Karpas-422 (cell line): ENCODE data around the gene SLC25A28. TPM values are rescaled to one million over a fixed set of nuclear protein-coding genes. Genes with fewer than 3 reads are reported as not detected.
"Not testable (repeated sequence)": the region's sequence is repeated elsewhere in the genome, so short reads cannot be mapped to it uniquely, and the experiment has no call there.

Source experiments
- DNase-seq: peaks from one replicate; pipeline ENCODE4 v3.0.0-alpha.2; 2015
- H2AFZ ChIP-seq: fragments of 200-600 bp; sonication (generic); 2 replicates; pipeline ENCODE4 v1.6.1; 2014; ENCODE audit warnings: antibody characterized with exemption, low read length, mixed read lengths
- H3K27ac ChIP-seq: fragments of 200-600 bp; sonication (generic); 2 replicates; pipeline ENCODE4 v1.5.1; 2014; ENCODE audit warnings: mild to moderate bottlenecking, low read length, moderate library complexity
- H3K27me3 ChIP-seq: fragments of 200-600 bp; sonication (generic); 2 replicates; pipeline ENCODE4 v1.6.1; 2014; ENCODE audit warnings: low read length, mixed read lengths
- H3K36me3 ChIP-seq: fragments of 200-600 bp; sonication (generic); 2 replicates; pipeline ENCODE4 v1.6.1; 2014; ENCODE audit warnings: low read length, mixed read lengths; ENCODE audit not compliant: insufficient read depth
- H3K4me1 ChIP-seq: fragments of 200-600 bp; sonication (generic); 2 replicates; pipeline ENCODE4 v1.6.1; 2014; ENCODE audit warnings: mild to moderate bottlenecking, low read length, mixed read lengths
- H3K4me2 ChIP-seq: fragments of 200-600 bp; sonication (generic); 2 replicates; pipeline ENCODE4 v1.6.1; 2014; ENCODE audit warnings: low read length, low read depth, mild to moderate bottlenecking; ENCODE audit not compliant: poor library complexity, severe bottlenecking
- H3K4me3 ChIP-seq: fragments of 200-600 bp; sonication (generic); 2 replicates; pipeline ENCODE4 v1.5.1; 2014; ENCODE audit warnings: mild to moderate bottlenecking, antibody characterized with exemption, low read length, mixed read lengths
- H3K79me2 ChIP-seq: fragments of 200-600 bp; sonication (generic); 2 replicates; pipeline ENCODE4 v1.6.1; 2014; ENCODE audit warnings: mild to moderate bottlenecking, low read length, mixed read lengths
- H3K9ac ChIP-seq: fragments of 200-600 bp; sonication (generic); 2 replicates; pipeline ENCODE4 v1.6.0; 2014; ENCODE audit warnings: low read length
- H3K9me2 ChIP-seq: fragments of 200-600 bp; sonication (generic), shearing (Covaris generic); replicated peaks from 2 replicates; pipeline ENCODE4 v1.6.0; 2014; ENCODE audit warnings: mild to moderate bottlenecking, low read length, moderate library complexity; ENCODE audit not compliant: insufficient read depth
- H3K9me3 ChIP-seq: fragments of 300-700, 200-600 bp; sonication (generic); 2 replicates; pipeline ENCODE4 v1.6.1; 2014; ENCODE audit warnings: low read length, mixed read lengths
- H4K20me1 ChIP-seq: fragments of 200-600 bp; sonication (generic); 2 replicates; pipeline ENCODE4 v1.6.1; 2014; ENCODE audit warnings: mild to moderate bottlenecking, antibody characterized with exemption, low read length, low read depth; ENCODE audit not compliant: insufficient read depth
- total RNA-seq: library from RNA; depleted of rRNA; stranded (reverse); fragments of >200 nt; shearing (Covaris generic); gene quantifications from 2 replicates; pipeline ENCODE4 v1.2.3, GENCODE V29; 2014; ENCODE audit warnings: low replicate concordance

Gene SLC25A28
- total RNA-seq, 1 experiment from 2014 or later: 32.9 TPM

GRCh38 chr10:99610221-99610620 lies 10.0 kb downstream of the SLC25A28 start:
- Histone ChIP-seq H3K27ac (no peak overlapping the region), H3K79me2 (no peaks in the 10 kb centered on the region), H4K20me1 (no peaks in the 10 kb centered on the region), H3K4me2 (no peak overlapping the region), H3K36me3 (peaks cover 15% of the 10 kb centered on the region; the same call in 1 of the 2 replicates), H3K9me2 (no peaks in the 10 kb centered on the region), H3K9me3 (no peaks in the 10 kb centered on the region), H2AFZ (no peak overlapping the region), H3K27me3 (no peaks in the 10 kb centered on the region), H3K4me3 (no peak overlapping the region), H3K4me1 (no peaks in the 10 kb centered on the region), H3K9ac (no peak overlapping the region)
- DNase-seq: no peak

DNA sequence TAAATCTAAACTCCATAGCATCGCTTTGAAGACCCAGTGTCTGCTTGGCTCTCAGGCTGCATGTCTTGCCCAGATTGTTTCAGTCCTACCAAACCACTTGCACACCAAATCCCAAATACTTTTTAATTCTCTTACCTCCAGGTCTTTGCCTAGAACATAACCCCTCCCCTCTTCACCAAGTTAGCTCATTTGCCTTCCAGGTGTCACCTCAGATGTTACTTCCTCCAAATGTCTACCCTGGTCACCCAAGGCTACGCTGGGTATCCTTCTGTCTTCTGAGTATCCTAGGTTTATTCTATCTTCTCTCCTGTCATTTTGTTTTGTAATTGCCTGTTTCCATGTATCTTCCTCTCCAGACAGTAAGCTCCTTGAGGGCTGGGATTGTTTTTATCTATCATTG lies 11.1 kb downstream of the SLC25A28 start:
- no peaks in the 10 kb centered on the region for H4K20me1 ChIP-seq
- H3K9me2 ChIP-seq: no peaks in the 10 kb centered on the region
- H3K9me3 ChIP-seq: no peaks in the 10 kb centered on the region
- DNase-seq: no peak
- H3K27ac ChIP-seq: no peak overlapping the region
- H2AFZ ChIP-seq: no peak overlapping the region
- no peak overlapping the region for H3K9ac ChIP-seq
- H3K4me2 ChIP-seq: no peak overlapping the region
- H3K27me3 ChIP-seq: no peaks in the 10 kb centered on the region
- H3K36me3 ChIP-seq: peaks cover 15% of the 10 kb centered on the region; the same call in 1 of the 2 replicates
- no peaks in the 10 kb centered on the region for H3K4me1 ChIP-seq
- H3K79me2 ChIP-seq: no peaks in the 10 kb centered on the region
- H3K4me3 ChIP-seq: no peak overlapping the region

DNA sequence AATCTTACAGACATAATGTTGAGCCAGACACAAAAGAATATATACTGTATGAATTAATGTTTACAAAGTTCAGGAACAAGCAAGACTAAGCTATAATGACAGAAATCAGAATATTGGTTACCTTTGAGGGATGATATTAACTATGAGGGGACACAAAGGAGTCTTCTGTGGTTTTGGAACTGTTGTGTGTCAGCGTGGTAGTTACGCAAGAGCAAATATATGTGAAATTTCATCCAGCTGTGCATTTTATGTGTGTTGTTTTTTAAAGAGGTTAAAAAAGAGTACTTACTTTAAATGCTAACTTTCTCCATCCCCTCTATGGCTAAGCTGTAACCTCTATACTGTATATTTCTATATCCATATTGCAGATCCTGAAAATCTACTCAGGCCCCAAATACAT lies 14.9 kb downstream of the SLC25A28 start:
- no peaks in the 10 kb centered on the region for H3K9me2 ChIP-seq
- H3K4me3 ChIP-seq: no peak overlapping the region
- 0 out of 2 replicates have a peak, but pooled peaks cover 3% of the 10 kb centered on the region for H3K36me3 ChIP-seq
- H3K9me3 ChIP-seq: no peaks in the 10 kb centered on the region
- no peak overlapping the region for H3K27ac ChIP-seq
- no peak for DNase-seq
- H3K27me3 ChIP-seq: no peaks in the 10 kb centered on the region
- no peaks in the 10 kb centered on the region for H3K79me2 ChIP-seq
- H3K4me2 ChIP-seq: no peak overlapping the region
- no peak overlapping the region for H2AFZ ChIP-seq
- no peaks in the 10 kb centered on the region for H3K4me1 ChIP-seq
- no peak overlapping the region for H3K9ac ChIP-seq
- no peaks in the 10 kb centered on the region for H4K20me1 ChIP-seq

- DNase-seq: no peak
- H3K27me3 ChIP-seq: no peaks in the 10 kb centered on the region
- H3K4me1 ChIP-seq: no peaks in the 10 kb centered on the region
Measured at GRCh38 chr10:99604862-99605261, 15.4 kb downstream of the SLC25A28 start.

DNA sequence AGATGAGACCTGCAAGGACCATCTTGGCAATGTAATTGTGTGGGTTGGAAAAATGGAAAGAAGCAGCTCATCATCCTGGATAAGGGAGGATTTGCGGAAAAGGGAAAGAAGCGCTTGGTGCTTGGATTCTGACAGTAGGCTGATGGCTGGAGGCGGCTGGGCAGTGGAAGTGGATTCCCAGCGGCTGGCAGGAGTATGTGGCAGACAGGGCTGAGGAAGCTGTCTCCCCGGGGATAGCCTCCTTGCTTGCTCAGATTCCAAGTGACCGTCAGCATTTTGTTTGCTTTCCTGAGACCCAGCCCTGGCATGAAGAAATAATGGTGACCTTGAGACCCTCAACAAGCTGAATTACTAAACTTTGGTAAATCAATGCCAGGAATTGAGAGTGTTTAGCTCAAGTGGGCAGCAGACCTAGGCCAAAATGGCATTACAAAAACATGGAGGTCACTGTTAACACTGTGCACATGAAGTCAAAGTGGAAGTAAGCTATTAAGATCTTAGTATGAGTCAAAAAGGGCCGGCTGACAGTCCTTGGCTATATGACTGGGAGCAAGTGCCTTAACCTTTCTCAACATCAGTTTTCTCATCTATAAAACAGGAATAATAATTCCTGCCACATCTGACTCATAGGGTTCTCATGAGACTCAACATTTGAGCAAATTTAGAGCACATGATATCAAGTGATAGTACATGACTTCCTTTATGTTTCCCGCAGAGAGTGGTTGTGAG lies 21.3 kb downstream of the SLC25A28 start:
- no peaks in the 10 kb centered on the region for H3K79me2 ChIP-seq
- no peaks in the 10 kb centered on the region for H3K27me3 ChIP-seq
- H3K4me2 ChIP-seq: no peak overlapping the region
- H4K20me1 ChIP-seq: no peaks in the 10 kb centered on the region
- DNase-seq: peak; percentile 33
- H3K4me3 ChIP-seq: no peak overlapping the region
- H3K27ac ChIP-seq: no peak overlapping the region
- no peak overlapping the region for H2AFZ ChIP-seq
- H3K4me1 ChIP-seq: no peaks in the 10 kb centered on the region
- no peaks in the 10 kb centered on the region for H3K9me2 ChIP-seq
- H3K9ac ChIP-seq: no peak overlapping the region
- H3K36me3 ChIP-seq: no peaks in the 10 kb centered on the region
- H3K9me3 ChIP-seq: no peaks in the 10 kb centered on the region

More at GRCh38 chr10:99604862-99605261, 15.4 kb downstream of the SLC25A28 start:
- Histone ChIP-seq H3K9ac (no peak overlapping the region), H3K27ac (no peak overlapping the region), H3K9me2 (no peaks in the 10 kb centered on the region), H4K20me1 (no peaks in the 10 kb centered on the region), H3K4me2 (no peak overlapping the region), H3K79me2 (no peaks in the 10 kb centered on the region), H3K9me3 (no peaks in the 10 kb centered on the region), H3K4me3 (no peak overlapping the region), H2AFZ (no peak overlapping the region), H3K36me3 (no peaks in the 10 kb centered on the region)

GRCh38 chr10:99598011-99598410 lies 22.2 kb downstream of the SLC25A28 start:
- DNase-seq: no peak
- no peaks in the 10 kb centered on the region for H3K27me3 ChIP-seq
- H3K4me3 ChIP-seq: no peak overlapping the region
- no peaks in the 10 kb centered on the region for H4K20me1 ChIP-seq
- no peak overlapping the region for H3K27ac ChIP-seq
- H3K4me1 ChIP-seq: no peaks in the 10 kb centered on the region
- no peak overlapping the region for H2AFZ ChIP-seq
- no peak overlapping the region for H3K4me2 ChIP-seq
- no peaks in the 10 kb centered on the region for H3K79me2 ChIP-seq
- no peaks in the 10 kb centered on the region for H3K9me2 ChIP-seq
- no peak overlapping the region for H3K9ac ChIP-seq
- H3K36me3 ChIP-seq: no peaks in the 10 kb centered on the region
- H3K9me3 ChIP-seq: no peaks in the 10 kb centered on the region

DNA sequence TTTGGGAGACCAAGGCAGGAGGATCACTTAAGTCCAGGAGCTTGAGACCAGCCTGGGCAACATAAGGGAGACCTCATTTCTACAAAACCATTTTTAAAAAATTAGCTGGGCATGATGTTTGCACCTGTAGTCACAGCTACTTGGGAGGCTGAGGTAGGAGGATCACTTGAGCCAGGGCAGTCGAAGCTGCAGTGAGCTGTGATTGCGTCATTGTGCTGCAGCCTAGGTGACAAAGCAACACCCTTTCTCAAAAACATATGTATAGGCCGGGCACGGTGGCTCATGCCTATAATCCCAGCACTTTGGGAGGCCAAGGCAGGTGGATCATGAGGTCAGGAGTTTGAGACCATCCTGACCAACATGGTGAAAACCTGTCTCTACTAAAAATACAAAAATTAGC lies 23.5 kb downstream of the SLC25A28 start:
- H3K27ac ChIP-seq, H3K4me3 ChIP-seq, H3K9ac ChIP-seq, H3K9me3 ChIP-seq, H2AFZ ChIP-seq, H3K4me2 ChIP-seq, H3K9me2 ChIP-seq, H3K4me1 ChIP-seq, DNase-seq, H3K27me3 ChIP-seq, H4K20me1 ChIP-seq, H3K36me3 ChIP-seq, H3K79me2 ChIP-seq: not testable (repeated sequence)

GRCh38 chr10:99595770-99596465 lies 24.3 kb downstream of the SLC25A28 start:
- no peak overlapping the region for H3K4me2 ChIP-seq
- no peak overlapping the region for H2AFZ ChIP-seq

More at GRCh38 chr10:99595770-99596465, 24.3 kb downstream of the SLC25A28 start:
- H3K27me3 ChIP-seq: no peaks in the 10 kb centered on the region
- no peak overlapping the region for H3K4me3 ChIP-seq
- no peaks in the 10 kb centered on the region for H3K79me2 ChIP-seq
- H4K20me1 ChIP-seq: no peaks in the 10 kb centered on the region
- H3K27ac ChIP-seq: no peak overlapping the region
- H3K36me3 ChIP-seq: no peaks in the 10 kb centered on the region
- no peak overlapping the region for H3K9ac ChIP-seq
- no peaks in the 10 kb centered on the region for H3K9me3 ChIP-seq
- H3K4me1 ChIP-seq: no peaks in the 10 kb centered on the region
- no peak for DNase-seq
- H3K9me2 ChIP-seq: no peaks in the 10 kb centered on the region
